NCI-H748 (cell line): Measurements from ENCODE around the gene KDM8.
"Not testable (repeated sequence)": the region's sequence is repeated elsewhere in the genome, so short reads cannot be mapped to it uniquely, and the experiment has no call there.

ENCODE experiments used
- DNase-seq: peaks from one replicate; lab custom pipeline; 2025; ENCODE audit not compliant: unreplicated experiment; lab: John Stamatoyannopoulos, UW

KDM8 gene

GRCh38 chr16:27241658-27242057 lies 38.3 kb downstream of the KDM8 start:
- DNase-seq: no peak

- no peak for DNase-seq
These were observed 39.1 kb downstream of the KDM8 start for GRCh38 chr16:27242398-27242797.

- peak; percentile 63 for DNase-seq
These were observed 39.7 kb downstream of the KDM8 start for GRCh38 chr16:27242868-27243590.

GRCh38 chr16:27243725-27244362 lies 40.5 kb downstream of the KDM8 start:
- no peak for DNase-seq

GRCh38 chr16:27244363-27244755 lies 41.0 kb downstream of the KDM8 start:
- no peak for DNase-seq

GRCh38 chr16:27245276-27246172 lies 42.2 kb downstream of the KDM8 start:
- DNase-seq: no peak

- no peak for DNase-seq
These were observed 43.1 kb downstream of the KDM8 start for GRCh38 chr16:27246439-27246838.

- not testable (repeated sequence) for DNase-seq
These were observed 43.8 kb downstream of the KDM8 start for GRCh38 chr16:27247076-27247475.

GRCh38 chr16:27248036-27248435 lies 44.7 kb downstream of the KDM8 start:
- DNase-seq: no peak

- DNase-seq: not testable (repeated sequence)
These were observed 45.6 kb downstream of the KDM8 start for GRCh38 chr16:27248886-27249285.

- DNase-seq: no peak
These were observed 48.3 kb downstream of the KDM8 start for GRCh38 chr16:27251541-27252205.

GRCh38 chr16:27252206-27252585 lies 48.9 kb downstream of the KDM8 start:
- no peak for DNase-seq

- DNase-seq: no peak
These were observed 50.2 kb downstream of the KDM8 start for GRCh38 chr16:27253526-27253930.

- no peak for DNase-seq
These were observed 51.0 kb downstream of the KDM8 start for GRCh38 chr16:27254262-27254811.

- no peak for DNase-seq
These were observed 53.5 kb downstream of the KDM8 start for GRCh38 chr16:27256861-27257260.

- DNase-seq: no peak
These were observed 53.9 kb downstream of the KDM8 start for GRCh38 chr16:27257271-27257670.

- DNase-seq: no peak
These were observed 55.0 kb downstream of the KDM8 start for GRCh38 chr16:27258241-27258734.

- DNase-seq: no peak
These were observed 56.4 kb downstream of the KDM8 start for GRCh38 chr16:27259710-27260109.

- not testable (repeated sequence) for DNase-seq
These were observed 59.6 kb downstream of the KDM8 start for GRCh38 chr16:27262904-27263423.

GRCh38 chr16:27264151-27264550 lies 60.8 kb downstream of the KDM8 start:
- DNase-seq: no peak
